GM12872 (cell line): ENCODE results near the gene CRB2.

Experiments
- CTCF ChIP-seq: IDR thresholded peaks from 3 replicates; pipeline ENCODE4 v1.5.1; 2011; ENCODE audit warnings: low read depth, mild to moderate bottlenecking, low read length, moderate library complexity; ENCODE audit not compliant: insufficient read depth

Gene CRB2

GRCh38 chr9:123338710-123339665 lies 17.0 kb upstream of the CRB2 start:
- TF ChIP-seq CTCF: 0 out of 3 replicates have a peak, but pooled peaks have one; percentile 27

GRCh38 chr9:123339666-123340510 lies 16.1 kb upstream of the CRB2 start:
- no peak for TF ChIP-seq CTCF

- TF ChIP-seq CTCF: no peak
Measured at GRCh38 chr9:123341816-123342215, 14.2 kb upstream of the CRB2 start.

GRCh38 chr9:123342247-123342646 lies 13.8 kb upstream of the CRB2 start:
- TF ChIP-seq CTCF: no peak

- TF ChIP-seq CTCF: no peak
Measured at GRCh38 chr9:123343443-123344191, 12.4 kb upstream of the CRB2 start.

- no peak for TF ChIP-seq CTCF
Measured at GRCh38 chr9:123344192-123344949, 11.6 kb upstream of the CRB2 start.
